NB4 (cell line): Measurements from ENCODE around the gene CMSS1.
A peak's percentile ranks its signal among the peaks of the same experiment; 100 is the strongest.

ENCODE experiments used
- DNase-seq: peaks from one replicate; pipeline ENCODE4 v3.0.0; 2010; ENCODE audit warnings: low read depth
- H3K4me3 ChIP-seq: one replicate; pipeline ENCODE4 v1.5.1; 2011; ENCODE audit warnings: mild to moderate bottlenecking, low read depth, low read length, moderate library complexity
- MYC ChIP-seq: IDR thresholded peaks from 2 replicates; pipeline ENCODE4 v1.6.1; 2011; ENCODE audit warnings: low read depth, low read length
- POLR2A ChIP-seq: IDR thresholded peaks from 2 replicates; pipeline ENCODE4 v1.6.1; 2011; ENCODE audit warnings: mild to moderate bottlenecking; ENCODE audit not compliant: insufficient read length; ENCODE audit errors: extremely low read depth
- TF ChIP-seq, protein P1 (sequence below): IDR thresholded peaks from one replicate; pipeline ENCODE4 v1.5.1; 2012; ENCODE audit warnings: low read depth, low read length
- TF ChIP-seq, protein P2 (sequence below): IDR thresholded peaks from 2 replicates; pipeline ENCODE4 v1.6.1; 2011; ENCODE audit warnings: low read depth, low read length

Gene CMSS1

GRCh38 chr3:99948467-99949089 lies 130.9 kb downstream of the CMSS1 start:
- H3K4me3 ChIP-seq, result no peak overlapping the region
- DNase-seq, result no peak
- TF ChIP-seq, protein P1, sequence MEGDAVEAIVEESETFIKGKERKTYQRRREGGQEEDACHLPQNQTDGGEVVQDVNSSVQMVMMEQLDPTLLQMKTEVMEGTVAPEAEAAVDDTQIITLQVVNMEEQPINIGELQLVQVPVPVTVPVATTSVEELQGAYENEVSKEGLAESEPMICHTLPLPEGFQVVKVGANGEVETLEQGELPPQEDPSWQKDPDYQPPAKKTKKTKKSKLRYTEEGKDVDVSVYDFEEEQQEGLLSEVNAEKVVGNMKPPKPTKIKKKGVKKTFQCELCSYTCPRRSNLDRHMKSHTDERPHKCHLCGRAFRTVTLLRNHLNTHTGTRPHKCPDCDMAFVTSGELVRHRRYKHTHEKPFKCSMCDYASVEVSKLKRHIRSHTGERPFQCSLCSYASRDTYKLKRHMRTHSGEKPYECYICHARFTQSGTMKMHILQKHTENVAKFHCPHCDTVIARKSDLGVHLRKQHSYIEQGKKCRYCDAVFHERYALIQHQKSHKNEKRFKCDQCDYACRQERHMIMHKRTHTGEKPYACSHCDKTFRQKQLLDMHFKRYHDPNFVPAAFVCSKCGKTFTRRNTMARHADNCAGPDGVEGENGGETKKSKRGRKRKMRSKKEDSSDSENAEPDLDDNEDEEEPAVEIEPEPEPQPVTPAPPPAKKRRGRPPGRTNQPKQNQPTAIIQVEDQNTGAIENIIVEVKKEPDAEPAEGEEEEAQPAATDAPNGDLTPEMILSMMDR, result no peak
- no peak for TF ChIP-seq MYC
- TF ChIP-seq POLR2A, result no peak
- TF ChIP-seq, protein P2, sequence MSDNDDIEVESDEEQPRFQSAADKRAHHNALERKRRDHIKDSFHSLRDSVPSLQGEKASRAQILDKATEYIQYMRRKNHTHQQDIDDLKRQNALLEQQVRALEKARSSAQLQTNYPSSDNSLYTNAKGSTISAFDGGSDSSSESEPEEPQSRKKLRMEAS, result no peak

DNA sequence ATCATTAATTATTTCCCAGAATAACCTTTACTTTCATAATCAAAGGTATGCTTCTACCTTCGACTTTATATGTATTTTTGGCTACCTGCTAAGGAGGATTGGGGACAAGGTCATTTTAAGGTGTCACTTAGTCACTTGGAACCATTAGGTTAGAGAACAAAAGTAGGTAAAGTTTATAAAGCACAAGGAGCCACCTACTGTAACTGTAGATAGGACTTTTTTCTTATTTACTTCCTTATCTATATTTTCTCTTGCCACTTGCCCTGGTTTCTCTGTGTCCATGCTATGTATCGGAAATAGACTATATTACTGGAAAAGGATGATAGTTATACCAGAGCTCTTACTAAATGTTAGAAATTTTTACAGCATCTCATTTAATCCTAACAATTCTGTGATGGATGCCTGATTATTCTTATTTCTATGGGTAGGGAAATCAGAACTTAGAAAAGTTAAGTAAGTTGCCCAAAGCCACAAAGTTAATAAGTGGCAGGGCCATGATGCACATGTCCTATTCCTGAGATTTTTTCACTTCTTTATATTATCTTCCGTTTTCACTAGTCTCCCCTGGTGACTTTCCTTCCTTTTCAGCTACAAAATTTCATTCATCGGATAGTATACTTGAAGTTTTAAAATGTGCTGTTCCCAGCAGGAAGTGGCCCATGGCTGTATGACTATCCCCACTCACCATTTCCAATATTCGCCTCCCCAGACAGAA lies 132.5 kb downstream of the CMSS1 start:
- TF ChIP-seq POLR2A (no peak), MYC (no peak)
- DNase-seq, result no peak
- H3K4me3 ChIP-seq, result no peak overlapping the region

- TF ChIP-seq MYC (no peak), POLR2A (no peak)
- TF ChIP-seq, protein P1, result no peak
- TF ChIP-seq, protein P2, result no peak
- no peak overlapping the region for H3K4me3 ChIP-seq
- DNase-seq, result peak; percentile 7
Observed at GRCh38 chr3:99950921-99951320, 133.3 kb downstream of the CMSS1 start.

DNA sequence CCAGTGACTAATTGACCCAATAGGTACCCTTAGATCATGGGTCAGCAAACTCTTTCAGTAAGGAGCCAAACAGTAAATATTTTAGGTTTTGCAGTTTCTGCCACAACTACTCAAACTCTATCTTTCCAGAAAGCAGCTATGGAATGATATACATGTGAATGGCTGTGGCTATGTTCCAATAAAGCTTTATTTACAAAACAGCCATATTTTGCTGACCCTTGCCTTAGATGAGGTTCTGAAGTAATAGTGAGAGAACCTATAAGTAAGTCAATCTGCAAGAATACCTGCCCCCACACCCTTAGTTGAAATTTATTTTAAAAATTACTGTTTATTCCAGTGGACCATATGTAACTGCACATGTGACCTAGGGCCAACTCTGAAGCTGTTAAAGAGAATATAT lies 134.0 kb downstream of the CMSS1 start:
- no peak overlapping the region for H3K4me3 ChIP-seq
- DNase-seq, result no peak
- TF ChIP-seq, protein P2, result no peak
- TF ChIP-seq, protein P1, result no peak
- TF ChIP-seq POLR2A (no peak), MYC (no peak)

GRCh38 chr3:99952306-99952705 lies 134.6 kb downstream of the CMSS1 start:
- no peak for DNase-seq
- TF ChIP-seq POLR2A (no peak), MYC (no peak)
- TF ChIP-seq, protein P2, result no peak
- TF ChIP-seq, protein P1, result no peak
- H3K4me3 ChIP-seq, result no peak overlapping the region

DNA sequence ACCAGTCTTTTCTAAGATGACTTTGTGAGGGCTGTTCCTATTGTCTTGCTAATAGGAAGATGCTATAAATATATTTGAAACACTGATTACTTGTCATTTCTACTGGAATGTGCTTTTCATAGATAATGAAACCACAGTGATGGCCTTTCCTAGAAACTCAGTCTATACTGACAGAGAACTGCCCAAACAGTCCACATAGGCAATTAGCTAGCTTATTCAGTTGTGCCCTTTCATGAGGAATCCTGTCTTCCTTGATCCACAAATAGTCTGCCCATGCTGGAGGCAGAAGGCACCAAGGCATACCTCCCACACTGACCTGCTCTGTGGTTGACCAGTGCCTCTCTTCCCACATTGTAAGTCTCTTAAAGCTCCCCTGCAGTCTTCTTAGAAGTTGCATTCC lies 135.9 kb downstream of the CMSS1 start:
- no peak overlapping the region for H3K4me3 ChIP-seq
- no peak for TF ChIP-seq POLR2A
- TF ChIP-seq, protein P1, result no peak
- TF ChIP-seq, protein P2, result no peak
- TF ChIP-seq MYC, result no peak
- DNase-seq, result no peak
